MM.1S (cell line): ENCODE measurements around the gene C3orf49.

Experiments
- DNase-seq: peaks from one replicate; pipeline ENCODE4 v3.0.0-alpha.2; 2015
- H2AFZ ChIP-seq: fragments of 300-600 bp; sonication (generic); 2 replicates; pipeline ENCODE4 v1.6.0; 2016; ENCODE audit warnings: antibody characterized with exemption, low read length
- H3F3A ChIP-seq: fragments of 300-600 bp; sonication (generic); 2 replicates; pipeline ENCODE4 v1.6.1; 2016; ENCODE audit warnings: mild to moderate bottlenecking, antibody characterized with exemption, low read length, moderate library complexity, mixed read lengths; ENCODE audit not compliant: insufficient read depth
- H3K27ac ChIP-seq: fragments of 300-600 bp; sonication (generic); 2 replicates; pipeline ENCODE4 v1.5.1; 2016; ENCODE audit warnings: mild to moderate bottlenecking, low read length
- H3K27me3 ChIP-seq: fragments of 300-600 bp; sonication (generic); replicated peaks from 2 replicates; pipeline ENCODE4 v1.6.0; 2016; ENCODE audit warnings: low read length; ENCODE audit not compliant: insufficient read depth
- H3K36me3 ChIP-seq: fragments of 300-600 bp; sonication (generic); replicated peaks from 2 replicates; pipeline ENCODE4 v1.6.1; 2016; ENCODE audit warnings: mild to moderate bottlenecking, low read length, mixed read lengths; ENCODE audit not compliant: insufficient read depth
- H3K4me1 ChIP-seq: fragments of 300-600 bp; sonication (generic); 2 replicates; pipeline ENCODE4 v1.6.1; 2016; ENCODE audit warnings: low read length, mixed read lengths
- H3K4me2 ChIP-seq: fragments of 300-600 bp; sonication (generic); 2 replicates; pipeline ENCODE4 v1.6.0; 2016; ENCODE audit warnings: low read depth, low read length
- H3K4me3 ChIP-seq: fragments of 300-600 bp; sonication (generic); 2 replicates; pipeline ENCODE4 v1.5.1; 2016; ENCODE audit warnings: low read length, mixed read lengths
- H3K79me2 ChIP-seq: fragments of 300-600 bp; sonication (generic); 2 replicates; pipeline ENCODE4 v1.6.1; 2016; ENCODE audit warnings: mixed run types, low read length, mixed read lengths
- H3K9ac ChIP-seq: fragments of 300-600 bp; sonication (generic); 2 replicates; pipeline ENCODE4 v1.6.1; 2016; ENCODE audit warnings: low read length, mixed read lengths
- H3K9me2 ChIP-seq: fragments of 300-600 bp; sonication (generic); replicated peaks from 2 replicates; pipeline ENCODE4 v1.6.1; 2016; ENCODE audit warnings: mild to moderate bottlenecking, low read length, mixed read lengths; ENCODE audit not compliant: insufficient read depth
- H3K9me3 ChIP-seq: fragments of 300-600 bp; sonication (generic); replicated peaks from 2 replicates; pipeline ENCODE4 v1.6.1; 2016; ENCODE audit warnings: mild to moderate bottlenecking, low read length, mixed read lengths; ENCODE audit not compliant: insufficient read depth
- H4K20me1 ChIP-seq: fragments of 300-600 bp; sonication (generic); 2 replicates; pipeline ENCODE4 v1.6.1; 2016; ENCODE audit warnings: mild to moderate bottlenecking, low read length, moderate library complexity, mixed read lengths; ENCODE audit not compliant: insufficient read depth
- EZH2 ChIP-seq: fragments of 300-600 bp; sonication (generic); optimal IDR thresholded peaks from 2 replicates; pipeline ENCODE3; 2017; ENCODE audit warnings: low read depth, mild to moderate bottlenecking, antibody characterized with exemption, low read length, mixed read lengths
- EZH2phosphoT487 ChIP-seq: fragments of 300-600 bp; sonication (generic); IDR thresholded peaks from 2 replicates; pipeline ENCODE4 v1.6.1; 2018; ENCODE audit warnings: antibody characterized with exemption, low read length
- TF ChIP-seq, protein P1 (sequence below): fragments of 300-600 bp; sonication (generic); IDR thresholded peaks from 2 replicates; pipeline ENCODE4 v1.5.1; 2016; ENCODE audit warnings: antibody characterized with exemption, low read length, mixed read lengths

Gene C3orf49

DNA sequence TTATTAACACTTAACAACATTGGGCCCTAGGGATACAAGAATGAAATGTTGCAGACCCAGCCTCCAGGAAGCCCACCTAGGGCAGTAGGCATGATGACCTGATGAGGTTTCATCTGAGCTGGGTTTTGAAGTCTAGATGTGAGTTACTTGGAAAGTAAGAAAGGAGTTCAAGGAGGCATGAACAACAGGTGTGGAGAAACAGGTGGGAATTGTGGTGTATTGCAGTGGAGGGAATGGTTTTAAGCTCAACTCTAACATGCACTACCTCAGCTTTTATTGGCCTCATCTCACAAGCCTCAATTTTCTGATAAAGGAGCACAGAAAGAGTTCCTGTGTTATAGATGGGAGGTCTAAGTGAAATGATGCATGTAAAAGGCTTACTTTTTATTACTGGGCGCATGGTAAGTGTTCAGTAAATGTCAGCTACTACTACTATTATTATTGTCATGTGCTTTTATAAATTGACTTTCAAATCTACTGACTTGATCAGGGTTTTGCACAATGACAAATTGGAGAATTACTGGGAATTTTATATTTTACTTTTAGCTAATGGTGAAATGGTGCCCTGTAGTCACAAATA is 73.8 kb downstream of the C3orf49 start:
- TF ChIP-seq, protein P1, sequence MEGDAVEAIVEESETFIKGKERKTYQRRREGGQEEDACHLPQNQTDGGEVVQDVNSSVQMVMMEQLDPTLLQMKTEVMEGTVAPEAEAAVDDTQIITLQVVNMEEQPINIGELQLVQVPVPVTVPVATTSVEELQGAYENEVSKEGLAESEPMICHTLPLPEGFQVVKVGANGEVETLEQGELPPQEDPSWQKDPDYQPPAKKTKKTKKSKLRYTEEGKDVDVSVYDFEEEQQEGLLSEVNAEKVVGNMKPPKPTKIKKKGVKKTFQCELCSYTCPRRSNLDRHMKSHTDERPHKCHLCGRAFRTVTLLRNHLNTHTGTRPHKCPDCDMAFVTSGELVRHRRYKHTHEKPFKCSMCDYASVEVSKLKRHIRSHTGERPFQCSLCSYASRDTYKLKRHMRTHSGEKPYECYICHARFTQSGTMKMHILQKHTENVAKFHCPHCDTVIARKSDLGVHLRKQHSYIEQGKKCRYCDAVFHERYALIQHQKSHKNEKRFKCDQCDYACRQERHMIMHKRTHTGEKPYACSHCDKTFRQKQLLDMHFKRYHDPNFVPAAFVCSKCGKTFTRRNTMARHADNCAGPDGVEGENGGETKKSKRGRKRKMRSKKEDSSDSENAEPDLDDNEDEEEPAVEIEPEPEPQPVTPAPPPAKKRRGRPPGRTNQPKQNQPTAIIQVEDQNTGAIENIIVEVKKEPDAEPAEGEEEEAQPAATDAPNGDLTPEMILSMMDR, result no peak
- TF ChIP-seq EZH2 (no peak), EZH2phosphoT487 (no peak)
- Histone ChIP-seq H3K36me3 (no peaks in the 10 kb centered on the region), H3K9ac (no peak overlapping the region), H3K4me1 (peaks cover 20% of the 10 kb centered on the region), H3F3A (no peaks in the 10 kb centered on the region), H4K20me1 (no peaks in the 10 kb centered on the region; the same call in 1 of the 2 replicates), H2AFZ (no peak overlapping the region), H3K27me3 (no peaks in the 10 kb centered on the region), H3K27ac (no peak overlapping the region), H3K4me3 (no peak overlapping the region), H3K4me2 (no peak overlapping the region), H3K9me2 (no peaks in the 10 kb centered on the region), H3K9me3 (no peaks in the 10 kb centered on the region), H3K79me2 (peaks cover 61% of the 10 kb centered on the region)
- no peak for DNase-seq

GRCh38 chr3:63895422-63896189 is 76.5 kb downstream of the C3orf49 start:
- no peak for DNase-seq

DNA sequence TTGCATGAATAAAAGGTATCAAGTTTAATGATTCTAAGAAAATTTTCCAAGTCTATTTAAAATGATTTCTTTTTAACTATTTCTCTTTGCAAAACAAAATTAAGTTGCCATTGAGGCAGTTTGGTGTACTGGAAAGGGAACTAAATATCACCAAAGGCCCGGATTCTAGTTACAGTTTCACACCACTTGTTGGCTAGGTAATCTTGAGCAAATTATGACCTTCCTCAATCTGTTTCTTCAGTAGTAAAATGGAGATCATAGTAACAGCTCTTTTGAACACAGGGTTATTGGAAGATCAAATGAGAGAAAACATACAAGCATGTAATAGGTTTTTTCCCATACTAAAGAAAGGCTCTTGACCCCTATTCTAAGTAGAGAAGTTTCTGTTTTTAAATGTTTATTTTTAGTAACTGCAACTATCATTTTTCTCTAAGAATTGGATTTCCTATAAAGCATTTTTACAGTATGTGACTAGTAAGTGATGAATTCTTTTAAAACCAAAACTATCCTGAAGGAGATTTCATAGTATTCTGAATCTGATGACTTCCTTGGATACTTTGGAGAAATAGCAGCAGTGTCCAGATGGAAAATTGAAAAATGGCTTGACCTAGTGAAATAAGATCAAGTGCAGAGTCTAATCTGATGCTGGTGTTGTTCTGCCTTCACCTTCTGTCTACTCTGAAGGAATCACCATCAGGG is 77.4 kb downstream of the C3orf49 start:
- Histone ChIP-seq H4K20me1 (no peaks in the 10 kb centered on the region), H3K4me3 (no peak overlapping the region), H3K4me2 (peak overlapping the region; percentile 24; the same call in 1 of the 2 replicates), H3K9me3 (no peaks in the 10 kb centered on the region), H3K9ac (no peak overlapping the region), H3K4me1 (peaks cover 20% of the 10 kb centered on the region), H3K27ac (no peak overlapping the region; the same call in 1 of the 2 replicates), H3K36me3 (0 out of 2 replicates have a peak, but pooled peaks cover 4% of the 10 kb centered on the region), H3K79me2 (peaks cover 52% of the 10 kb centered on the region), H2AFZ (no peak overlapping the region), H3F3A (0 out of 2 replicates have a peak, but pooled peaks cover 2% of the 10 kb centered on the region), H3K9me2 (no peaks in the 10 kb centered on the region), H3K27me3 (no peaks in the 10 kb centered on the region)
- TF ChIP-seq EZH2phosphoT487, result no peak
- TF ChIP-seq, protein P1, result no peak
- no peak for TF ChIP-seq EZH2
- DNase-seq, result peak; percentile 23

More at GRCh38 chr3:63895422-63896189, 76.5 kb downstream of the C3orf49 start:
- no peaks in the 10 kb centered on the region for H3K9me2 ChIP-seq
- H3K27me3 ChIP-seq, result no peaks in the 10 kb centered on the region
- H3F3A ChIP-seq, result 0 out of 2 replicates have a peak, but pooled peaks cover 2% of the 10 kb centered on the region
- no peak for TF ChIP-seq EZH2
- no peak for TF ChIP-seq EZH2phosphoT487
- TF ChIP-seq, protein P1, result no peak
- no peak overlapping the region for H3K27ac ChIP-seq
- peaks cover 49% of the 10 kb centered on the region for H3K79me2 ChIP-seq
- no peak overlapping the region for H3K4me3 ChIP-seq
- H3K4me1 ChIP-seq, result peaks cover 20% of the 10 kb centered on the region
- H3K36me3 ChIP-seq, result 0 out of 2 replicates have a peak, but pooled peaks cover 4% of the 10 kb centered on the region
- no peak overlapping the region for H2AFZ ChIP-seq
- no peaks in the 10 kb centered on the region for H3K9me3 ChIP-seq
- no peaks in the 10 kb centered on the region for H4K20me1 ChIP-seq
- H3K9ac ChIP-seq, result no peak overlapping the region
- H3K4me2 ChIP-seq, result peak overlapping the region; percentile 24; the same call in 1 of the 2 replicates
